HG02678 (cell line): ENCODE measurements around the gene ZNF630.
"Not testable (repeated sequence)": the region's sequence is repeated elsewhere in the genome, so short reads cannot be mapped to it uniquely, and the experiment has no call there.

Experiments
- ATAC-seq: cut with Tn5 transposase; IDR thresholded peaks from one replicate; pipeline ENCODE4 v1.9.1; 2021; ENCODE audit warnings: mild to moderate bottlenecking, moderate library complexity; ENCODE audit not compliant: unreplicated experiment

Gene ZNF630

GRCh38 chrX:48030641-48031173, 40.7 kb downstream of the ZNF630 start:
- ATAC-seq = not testable (repeated sequence)

- no peak for ATAC-seq
Observed at GRCh38 chrX:48030237-48030636, 41.2 kb downstream of the ZNF630 start.

- no peak for ATAC-seq
Observed at GRCh38 chrX:48028091-48028490, 43.3 kb downstream of the ZNF630 start.

GRCh38 chrX:48027545-48027944, 43.9 kb downstream of the ZNF630 start:
- ATAC-seq = not testable (repeated sequence)

- ATAC-seq = no peak
Observed at GRCh38 chrX:48025561-48025960, 45.9 kb downstream of the ZNF630 start.

- no peak for ATAC-seq
Observed at GRCh38 chrX:48022738-48023137, 48.7 kb downstream of the ZNF630 start.

- no peak for ATAC-seq
Observed at GRCh38 chrX:48022100-48022499, 49.3 kb downstream of the ZNF630 start.

- peak; percentile 66 for ATAC-seq
Observed at GRCh38 chrX:48021026-48021900, 50.2 kb downstream of the ZNF630 start.

- ATAC-seq = not testable (repeated sequence)
Observed at GRCh38 chrX:48020472-48020871, 51.0 kb downstream of the ZNF630 start.

- ATAC-seq = not testable (repeated sequence)
Observed at GRCh38 chrX:48019892-48020291, 51.5 kb downstream of the ZNF630 start.

- ATAC-seq = not testable (repeated sequence)
Observed at GRCh38 chrX:48016583-48017310, 54.7 kb downstream of the ZNF630 start.

- not testable (repeated sequence) for ATAC-seq
Observed at GRCh38 chrX:48009445-48009960, 61.9 kb downstream of the ZNF630 start.
